ENCODE results near the gene FTL.
"Not testable (repeated sequence)": the region's sequence is repeated elsewhere in the genome, so short reads cannot be mapped to it uniquely, and the experiment has no call there.

The FTL gene

DNA sequence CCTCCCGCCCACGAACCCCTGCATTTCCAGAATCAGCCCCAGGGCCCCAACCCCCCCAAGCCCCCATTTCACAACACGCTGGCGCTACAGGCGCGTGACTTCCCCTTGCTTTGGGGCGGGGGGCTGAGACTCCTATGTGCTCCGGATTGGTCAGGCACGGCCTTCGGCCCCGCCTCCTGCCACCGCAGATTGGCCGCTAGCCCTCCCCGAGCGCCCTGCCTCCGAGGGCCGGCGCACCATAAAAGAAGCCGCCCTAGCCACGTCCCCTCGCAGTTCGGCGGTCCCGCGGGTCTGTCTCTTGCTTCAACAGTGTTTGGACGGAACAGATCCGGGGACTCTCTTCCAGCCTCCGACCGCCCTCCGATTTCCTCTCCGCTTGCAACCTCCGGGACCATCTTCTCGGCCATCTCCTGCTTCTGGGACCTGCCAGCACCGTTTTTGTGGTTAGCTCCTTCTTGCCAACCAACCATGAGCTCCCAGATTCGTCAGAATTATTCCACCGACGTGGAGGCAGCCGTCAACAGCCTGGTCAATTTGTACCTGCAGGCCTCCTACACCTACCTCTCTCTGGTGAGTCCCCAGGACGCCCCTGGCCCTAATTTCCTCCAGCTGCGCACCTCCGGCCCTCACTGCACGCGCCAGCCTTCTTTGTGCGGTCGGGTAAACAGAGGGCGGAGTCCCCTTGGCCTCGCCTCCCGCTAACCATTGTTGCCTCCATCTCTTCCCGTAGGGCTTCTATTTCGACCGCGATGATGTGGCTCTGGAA, at the start of gene FTL:
FTL (plus strand) TSS at position 270 of the 766 bp plus-strand sequence; CDS start at position 469, 199 bp downstream.
- peak; percentile 79 to 85 (median 85) for DNase-seq (ENCODE audit: low read depth in 2 of 3, low spot score in 2 of 3)

GRCh38 chr19:48915757-48916156, 49.4 kb upstream of the FTL start:
- no peak for DNase-seq (ENCODE audit: low read depth in 2 of 3, low spot score in 2 of 3)

DNA sequence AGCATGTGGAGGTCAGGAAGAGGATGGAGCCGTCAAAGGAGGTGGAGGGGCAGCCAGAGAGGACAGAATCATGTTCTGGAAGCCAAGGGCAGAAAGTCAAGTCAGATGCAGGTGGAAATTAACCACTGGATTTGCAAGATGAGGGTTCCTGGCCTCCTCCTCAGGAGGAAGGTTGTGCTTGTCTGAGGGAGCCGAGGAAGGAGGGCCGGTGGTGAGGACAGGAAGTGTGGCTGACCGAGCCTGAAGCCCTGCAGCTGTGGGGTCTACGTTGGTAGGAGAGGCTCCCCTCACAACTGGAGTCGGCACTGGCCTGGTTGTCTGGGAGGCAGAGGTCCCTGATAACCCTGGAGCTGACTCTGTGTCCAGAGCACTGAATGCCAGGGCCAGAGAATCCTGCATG, 47.0 kb upstream of the FTL start:
- no peak for DNase-seq (ENCODE audit: low read depth in 2 of 3, low spot score in 2 of 3)

- DNase-seq (ENCODE audit: low read depth in 2 of 3, low spot score in 2 of 3), result no peak
These were observed 46.3 kb upstream of the FTL start for GRCh38 chr19:48918801-48919247.

DNA sequence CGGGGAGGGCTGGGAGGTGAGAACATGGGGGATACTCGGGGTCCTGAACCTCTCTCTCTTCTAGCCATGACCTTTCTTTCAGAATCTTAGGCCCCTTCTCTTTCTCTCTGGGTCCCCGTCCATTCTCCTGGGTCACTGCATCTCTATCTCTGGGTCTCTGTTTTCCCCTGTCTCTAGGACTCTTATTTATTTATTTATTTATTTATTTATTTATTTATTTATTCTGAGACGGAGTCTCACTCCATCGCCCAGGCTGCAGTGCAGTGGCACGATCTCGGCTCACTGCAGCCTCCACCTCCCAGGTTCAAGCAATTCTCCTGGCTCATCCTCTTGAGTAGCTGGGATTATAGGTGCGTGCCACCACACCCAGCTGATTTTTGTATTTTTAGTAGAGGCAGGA, 45.8 kb upstream of the FTL start:
- DNase-seq (ENCODE audit: low read depth in 2 of 3, low spot score in 2 of 3), result not testable (repeated sequence)

DNA sequence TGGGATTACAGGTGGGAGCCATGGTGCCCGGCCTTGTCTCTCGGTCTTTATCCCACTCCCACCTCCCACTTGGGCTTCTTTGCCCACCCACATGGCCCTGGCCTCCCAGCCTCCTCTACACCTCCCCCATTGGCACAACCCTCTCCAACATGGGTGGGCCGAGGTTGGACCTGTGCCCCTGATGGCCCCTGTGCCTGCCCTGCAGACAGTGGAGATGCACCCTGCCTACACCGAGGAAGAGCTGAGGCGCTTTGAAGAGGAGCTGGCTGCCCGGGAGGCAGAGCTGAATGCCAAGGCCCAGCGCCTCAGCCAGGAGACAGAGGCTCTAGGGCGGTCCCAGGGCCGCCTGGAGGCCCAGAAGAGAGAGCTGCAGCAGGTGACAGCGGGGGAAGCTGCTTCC, 44.2 kb upstream of the FTL start:
- DNase-seq (ENCODE audit: low read depth in 2 of 3, low spot score in 2 of 3), result no peak

DNA sequence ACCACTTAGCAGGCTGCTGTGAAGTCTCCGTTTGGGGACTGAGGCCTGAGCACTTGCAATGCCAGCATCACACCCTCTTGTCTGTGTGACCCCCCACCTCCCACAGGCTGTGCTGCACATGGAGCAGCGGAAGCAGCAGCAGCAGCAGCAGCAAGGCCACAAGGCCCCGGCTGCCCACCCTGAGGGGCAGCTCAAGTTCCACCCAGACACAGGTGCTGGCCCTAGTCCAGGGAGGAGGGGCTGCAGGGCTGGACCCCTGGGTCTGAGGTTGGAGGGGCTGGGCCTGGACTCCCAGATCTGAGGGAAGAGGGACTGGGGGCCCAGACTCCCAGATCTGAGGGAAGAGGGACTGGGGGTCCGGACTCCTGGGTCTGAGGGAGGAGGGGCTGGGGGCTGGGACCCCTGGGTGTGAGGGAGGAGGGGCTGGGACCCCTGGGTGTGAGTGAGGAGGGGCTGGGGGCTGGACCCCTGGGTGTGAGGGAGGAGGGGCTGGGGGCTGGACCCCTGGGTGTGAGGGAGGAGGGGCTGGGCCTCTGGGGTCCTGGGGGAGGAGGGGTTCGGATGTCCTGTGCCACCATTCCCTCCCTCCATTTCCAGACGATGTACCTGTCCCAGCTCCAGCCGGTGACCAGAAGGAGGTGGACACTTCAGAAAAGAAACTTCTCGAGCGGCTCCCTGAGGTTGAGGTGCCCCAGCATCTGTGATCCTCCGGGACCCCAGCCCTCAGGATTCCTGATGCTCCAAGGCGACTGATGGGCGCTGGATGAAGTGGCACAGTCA, 43.2 kb upstream of the FTL start:
- DNase-seq (ENCODE audit: low read depth in 2 of 3, low spot score in 2 of 3), result no peak

GRCh38 chr19:48922548-48923490, 42.3 kb upstream of the FTL start:
- no peak for DNase-seq (ENCODE audit: low read depth in 2 of 3, low spot score in 2 of 3)

- DNase-seq (ENCODE audit: low read depth in 2 of 3, low spot score in 2 of 3), result no peak
These were observed 39.8 kb upstream of the FTL start for GRCh38 chr19:48925240-48925843.

GRCh38 chr19:48925890-48926289, 39.2 kb upstream of the FTL start:
- not testable (repeated sequence) for DNase-seq (ENCODE audit: low read depth in 2 of 3, low spot score in 2 of 3)

DNA sequence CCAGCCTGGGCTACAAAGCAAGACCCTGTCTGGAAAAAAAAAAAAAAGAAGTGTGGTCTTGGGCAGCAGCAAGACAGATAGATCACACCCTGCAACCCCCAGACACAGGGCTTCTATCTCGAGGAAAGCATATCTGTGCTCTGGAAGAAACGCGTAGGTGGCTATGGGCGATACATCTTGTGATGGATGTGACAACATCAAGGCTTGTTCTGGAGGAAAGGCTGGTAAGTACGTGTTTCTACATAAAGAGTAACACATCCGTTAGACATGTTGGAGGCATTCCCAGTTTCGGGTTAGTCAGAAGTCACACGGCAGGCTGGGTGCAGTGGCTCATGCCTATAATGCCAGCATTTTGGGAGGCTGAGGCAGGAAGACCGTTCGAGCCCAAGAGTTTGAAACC, 38.2 kb upstream of the FTL start:
- DNase-seq (ENCODE audit: low read depth in 2 of 3, low spot score in 2 of 3), result no peak

DNA sequence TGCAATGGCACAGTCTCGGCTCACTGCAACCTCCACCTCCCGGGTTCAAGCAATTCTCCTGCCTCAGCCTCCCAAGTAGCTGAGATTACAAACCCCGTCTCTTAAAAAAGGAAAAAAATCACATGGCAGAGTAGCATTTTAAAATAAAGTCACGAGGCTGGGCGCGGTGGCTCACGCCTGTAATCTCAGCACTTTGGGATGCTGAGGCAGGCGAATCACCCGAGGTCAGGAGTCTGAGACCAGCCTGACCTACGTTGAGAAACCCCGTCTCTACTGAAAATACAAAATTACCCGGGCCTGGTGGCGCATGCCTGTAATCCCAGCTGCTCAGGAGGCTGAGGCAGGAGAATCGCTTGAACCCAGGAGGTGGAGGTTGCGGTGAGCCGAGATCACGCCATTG, 37.4 kb upstream of the FTL start:
- not testable (repeated sequence) for DNase-seq (ENCODE audit: low read depth in 2 of 3, low spot score in 2 of 3)

- no peak for DNase-seq (ENCODE audit: low read depth in 2 of 3, low spot score in 2 of 3)
These were observed 36.7 kb upstream of the FTL start for GRCh38 chr19:48928164-48929025.

- DNase-seq (ENCODE audit: low read depth in 2 of 3, low spot score in 2 of 3), result peak; percentile 45 to 55 (median 51)
These were observed 31.7 kb upstream of the FTL start, which contains the start of gene DHDH for GRCh38 chr19:48933382-48933932. Gene DHDH, plus strand, starts transcription at chr19:48933699. Its CDS starts 23 bp downstream, at chr19:48933722.

- no peak for DNase-seq (ENCODE audit: low read depth in 2 of 3, low spot score in 2 of 3)
These were observed 30.3 kb upstream of the FTL start for GRCh38 chr19:48934837-48935236.

GRCh38 chr19:48935864-48936263, 29.2 kb upstream of the FTL start:
- DNase-seq (ENCODE audit: low read depth in 2 of 3, low spot score in 2 of 3), result no peak

- DNase-seq (ENCODE audit: low read depth in 2 of 3, low spot score in 2 of 3), result no peak
These were observed 26.9 kb upstream of the FTL start for GRCh38 chr19:48938256-48938655.

GRCh38 chr19:48940902-48941301, 24.2 kb upstream of the FTL start:
- no peak for DNase-seq (ENCODE audit: low read depth in 2 of 3, low spot score in 2 of 3)

- no peak for DNase-seq (ENCODE audit: low read depth in 2 of 3, low spot score in 2 of 3)
These were observed 22.0 kb upstream of the FTL start for GRCh38 chr19:48943081-48943480.

All from activated CD8-positive, alpha-beta memory T cell treated with anti-CD3 and anti-CD28 coated beads for 48 hours (primary cell).